SK-N-SH treated with all-trans-retinoic acid at 6 μM for 48 hours (cell line): ENCODE data around the gene ODC1.

ENCODE experiments used
- ATAC-seq: fragments of 200-7000 bp; cut with Tn5 transposase; 3 replicates; pipeline ENCODE4 v1.9.1; 2020; ENCODE audit warnings: mild to moderate bottlenecking, moderate library complexity
- BACH2 ChIP-seq: fragments of 250-450 bp; sonication (Bioruptor Pico); IDR thresholded peaks from 2 replicates; pipeline ENCODE4 v1.9.0; 2021; ENCODE audit warnings: mild to moderate bottlenecking, borderline replicate concordance
- CREB5 ChIP-seq: fragments of 250-450 bp; sonication (Bioruptor Pico); IDR thresholded peaks from 2 replicates; pipeline ENCODE4 v1.5.1; 2020; ENCODE audit warnings: low read depth, mild to moderate bottlenecking, moderate library complexity
- CSDC2 ChIP-seq: fragments of 250-450 bp; sonication (Bioruptor Pico); IDR thresholded peaks from 2 replicates; pipeline ENCODE4 v1.5.0; 2020; ENCODE audit warnings: mild to moderate bottlenecking, moderate library complexity
- CSRNP3 ChIP-seq: fragments of 250-450 bp; sonication (Bioruptor Pico); IDR thresholded peaks from 2 replicates; pipeline ENCODE4 v1.5.1; 2021; ENCODE audit warnings: mild to moderate bottlenecking, moderate library complexity
- ESRRG ChIP-seq: fragments of 250-450 bp; sonication (Bioruptor Pico); IDR thresholded peaks from 2 replicates; pipeline ENCODE4 v1.6.1; 2021; ENCODE audit warnings: mild to moderate bottlenecking
- GLIS3 ChIP-seq: fragments of 250-450 bp; sonication (Bioruptor Pico); IDR thresholded peaks from 2 replicates; pipeline ENCODE4 v1.5.0; 2020; ENCODE audit warnings: mild to moderate bottlenecking, moderate library complexity
- ISL1 ChIP-seq: fragments of 250-450 bp; sonication (Bioruptor Pico); IDR thresholded peaks from 2 replicates; pipeline ENCODE4 v2.1.2; 2022; ENCODE audit warnings: mild to moderate bottlenecking, moderate library complexity
- OSR1 ChIP-seq: fragments of 250-450 bp; sonication (Bioruptor Pico); IDR thresholded peaks from 2 replicates; pipeline ENCODE4 v1.8.0; 2022; ENCODE audit warnings: moderate library complexity, mild to moderate bottlenecking, inconsistent platforms
- PATZ1 ChIP-seq: fragments of 250-450 bp; sonication (Bioruptor Pico); IDR thresholded peaks from 2 replicates; pipeline ENCODE4 v1.8.0; 2020; ENCODE audit warnings: mild to moderate bottlenecking, moderate library complexity, borderline replicate concordance
- PPARA ChIP-seq: fragments of 250-450 bp; sonication (Bioruptor Pico); IDR thresholded peaks from 2 replicates; pipeline ENCODE4 v1.5.0; 2020; ENCODE audit warnings: mild to moderate bottlenecking, borderline replicate concordance
- RARB ChIP-seq: fragments of 250-450 bp; sonication (Bioruptor Pico); IDR thresholded peaks from 2 replicates; pipeline ENCODE4 v1.8.0; 2021; ENCODE audit warnings: mild to moderate bottlenecking, moderate library complexity
- SNAI2 ChIP-seq: fragments of 250-450 bp; sonication (Bioruptor Pico); IDR thresholded peaks from 2 replicates; pipeline ENCODE4 v1.5.0; 2020; ENCODE audit warnings: mild to moderate bottlenecking, moderate library complexity
- TSHZ2 ChIP-seq: fragments of 250-450 bp; sonication (Bioruptor Pico); IDR thresholded peaks from 2 replicates; pipeline ENCODE4 v1.5.0; 2020; ENCODE audit warnings: mild to moderate bottlenecking, moderate library complexity
- ZC3H10 ChIP-seq: fragments of 250-450 bp; sonication (Bioruptor Pico); IDR thresholded peaks from 2 replicates; pipeline ENCODE4 v1.5.1; 2021; ENCODE audit warnings: mild to moderate bottlenecking, moderate library complexity
- ZFP3 ChIP-seq: fragments of 250-450 bp; sonication (Bioruptor Pico); IDR thresholded peaks from 2 replicates; pipeline ENCODE4 v1.5.0; 2020; ENCODE audit warnings: mild to moderate bottlenecking, moderate library complexity
- ZFP30 ChIP-seq: fragments of 450-650 bp; formaldehyde crosslinking; IDR thresholded peaks from 2 replicates; pipeline ENCODE4 v1.5.0; 2022; ENCODE audit warnings: mild to moderate bottlenecking, moderate library complexity
- ZNF565 ChIP-seq: fragments of 450-650 bp; formaldehyde crosslinking; conservative IDR thresholded peaks from 2 replicates; pipeline ENCODE4 v1.5.0; 2020; ENCODE audit warnings: low read depth, mild to moderate bottlenecking, moderate library complexity
- ZNF70 ChIP-seq: fragments of 450-650 bp; formaldehyde crosslinking; IDR thresholded peaks from 2 replicates; pipeline ENCODE4 v1.5.0; 2020; ENCODE audit warnings: mild to moderate bottlenecking, moderate library complexity
- ZNF8 ChIP-seq: fragments of 450-650 bp; formaldehyde crosslinking; IDR thresholded peaks from 2 replicates; pipeline ENCODE4 v1.5.0; 2020; ENCODE audit warnings: mild to moderate bottlenecking, moderate library complexity

ODC1 gene

GRCh38 chr2:10478916-10479315 lies 30.8 kb upstream of the ODC1 start (continued):
- TF ChIP-seq TSHZ2 (CRISPR knock-in tag) (no peak), ZNF565 (CRISPR knock-in tag) (no peak), ZNF8 (CRISPR knock-in tag) (no peak), OSR1 (CRISPR knock-in tag) (no peak), ZC3H10 (CRISPR knock-in tag) (no peak), CREB5 (CRISPR knock-in tag) (no peak), CSDC2 (CRISPR knock-in tag) (no peak)

- no peak for ATAC-seq
- no peak for TF ChIP-seq CSRNP3 (CRISPR knock-in tag)
- TF ChIP-seq ZFP3 (CRISPR knock-in tag), result no peak
- TF ChIP-seq BACH2 (CRISPR knock-in tag), result no peak
- TF ChIP-seq ISL1, result no peak
- no peak for TF ChIP-seq ESRRG
- no peak for TF ChIP-seq GLIS3 (CRISPR knock-in tag)
- TF ChIP-seq RARB (CRISPR knock-in tag), result no peak
- TF ChIP-seq SNAI2 (CRISPR knock-in tag), result no peak
- no peak for TF ChIP-seq ZNF70
- TF ChIP-seq ZNF565 (CRISPR knock-in tag), result no peak
- no peak for TF ChIP-seq CSDC2 (CRISPR knock-in tag)
- TF ChIP-seq, all 23 proteins: peak for 0
Measured at GRCh38 chr2:10478298-10478625, 30.1 kb upstream of the ODC1 start.

GRCh38 chr2:10477443-10478297 lies 29.5 kb upstream of the ODC1 start:
- no peak for ATAC-seq
- TF ChIP-seq ZFP30 (CRISPR knock-in tag) (no peak), BACH2 (CRISPR knock-in tag) (no peak)

- no peak for ATAC-seq
- TF ChIP-seq SNAI2 (CRISPR knock-in tag) (no peak), PPARA (CRISPR knock-in tag) (no peak), ZFP3 (CRISPR knock-in tag) (no peak), TSHZ2 (CRISPR knock-in tag) (no peak), ISL1 (no peak), PATZ1 (CRISPR knock-in tag) (no peak), ZNF70 (no peak)
Measured at GRCh38 chr2:10476723-10477442, 28.8 kb upstream of the ODC1 start.
